B cell (primary cell): Measurements from ENCODE around the gene FAR1. TPM values are rescaled to one million over a fixed set of nuclear protein-coding genes. Genes with fewer than 3 reads are reported as not detected.

ENCODE experiments used
- ATAC-seq: fragments of 200-7000 bp; cut with Tn5 transposase; one replicate; pipeline ENCODE4 v1.10.0; 2021; ENCODE audit warnings: low read depth, mild to moderate bottlenecking, moderate number of reproducible peaks, moderate library complexity
- CTCF ChIA-PET: fragments of 350-600 bp; sonication (Branson Sonifier 250); formaldehyde crosslinking; loops from one replicate; lab custom pipeline; 2021; ENCODE audit warnings: antibody characterized with exemption, inconsistent platforms; lab: Charles Lee
- POLR2A ChIA-PET: fragments of 350-600 bp; sonication (Branson Sonifier 250); formaldehyde crosslinking; loops from one replicate; lab custom pipeline; 2021; ENCODE audit warnings: antibody characterized with exemption; lab: Charles Lee
- DNase-seq: peaks from one replicate; pipeline ENCODE4 v3.0.0; 2013
- H2AFZ ChIP-seq: 2 replicates; pipeline ENCODE4 v1.6.1; 2012; ENCODE audit warnings: mild to moderate bottlenecking, low read depth, low read length; ENCODE audit not compliant: insufficient read depth, poor library complexity, severe bottlenecking
- H3K27ac ChIP-seq, 2 donors: 1 replicate in 1 of 2; 2 replicates in 1 of 2; pipeline ENCODE4 v1.5.1; 2012 to 2013; ENCODE audit warnings: low read length in 2 of 2, mild to moderate bottlenecking in 2 of 2, moderate library complexity in 1 of 2
- H3K27me3 ChIP-seq, 4 experiments: fragments of 200-600 bp in 1 of 4; sonication (generic) in 1 of 4; replicated peaks in 1 of 4; 1 replicate in 2 of 4; 2 replicates in 2 of 4; pipeline versions ENCODE4 v1.6.1 to v1.7.0; 2013 to 2016; ENCODE audit warnings: low read length in 3 of 4, mild to moderate bottlenecking in 2 of 4, mixed read lengths in 1 of 4, moderate library complexity in 1 of 4; ENCODE audit not compliant: insufficient read depth in 4 of 4, control insufficient read depth in 3 of 4; ENCODE audit errors: control extremely low read depth in 1 of 4
- H3K36me3 ChIP-seq, 2 experiments: replicated peaks in 1 of 2; 1 replicate in 1 of 2; 2 replicates in 1 of 2; pipeline versions ENCODE4 v1.6.1 to v1.7.1; 2013; ENCODE audit warnings: low read length in 1 of 2; ENCODE audit not compliant: insufficient read depth in 2 of 2, control insufficient read depth in 1 of 2; ENCODE audit errors: control extremely low read depth in 1 of 2, extremely low read depth in 1 of 2
- H3K4me1 ChIP-seq, 2 donors: fragments of 200-600 bp in 1 of 2; sonication (generic) in 1 of 2; 1 replicate in 1 of 2; 2 replicates in 1 of 2; pipeline versions ENCODE4 v1.5.1 to v1.6.1; 2013 to 2017; ENCODE audit warnings: low read length in 2 of 2; ENCODE audit not compliant: control insufficient read depth in 2 of 2, insufficient read depth in 2 of 2
- H3K4me2 ChIP-seq: replicated peaks from 2 replicates; pipeline ENCODE3; 2012; ENCODE audit warnings: mild to moderate bottlenecking, low read depth, low read length; ENCODE audit not compliant: poor library complexity, severe bottlenecking
- H3K4me3 ChIP-seq, 5 experiments: fragments of 200-600 bp in 1 of 5; sonication (generic) in 1 of 5; 1 replicate in 3 of 5; 2 replicates in 2 of 5; pipeline versions ENCODE4 v1.5.1 to v1.7.0; 2011 to 2016; ENCODE audit warnings: low read length in 4 of 5, mild to moderate bottlenecking in 4 of 5, low read depth in 2 of 5, control low read depth in 1 of 5, moderate library complexity in 1 of 5; ENCODE audit not compliant: insufficient read depth in 1 of 5; ENCODE audit errors: control extremely low read depth in 1 of 5, extremely low read depth in 1 of 5
- H3K79me2 ChIP-seq: fragments of 200-600 bp; sonication (generic); one replicate; pipeline ENCODE4 v1.6.0; 2016; ENCODE audit warnings: low read length; ENCODE audit not compliant: control insufficient read depth, insufficient read depth
- H3K9ac ChIP-seq: fragments of 200-600 bp; sonication (generic); 2 replicates; pipeline ENCODE4 v1.6.1; 2017; ENCODE audit warnings: mild to moderate bottlenecking, low read length, moderate library complexity
- H3K9me3 ChIP-seq, 3 donors: one replicate each; pipeline versions ENCODE4 v1.6.1 to v1.7.1; 2013; ENCODE audit warnings: low read length in 2 of 3; ENCODE audit not compliant: control insufficient read depth in 2 of 3, insufficient read depth in 1 of 3; ENCODE audit errors: control extremely low read depth in 1 of 3
- H4K20me1 ChIP-seq: 2 replicates; pipeline ENCODE4 v1.6.0; 2012; ENCODE audit warnings: mild to moderate bottlenecking, low read length; ENCODE audit not compliant: insufficient read depth, control insufficient read depth, poor library complexity, severe bottlenecking
- H3K27ac Mint-ChIP-seq: one replicate; pipeline ENCODE4 v1.8.0; 2021; ENCODE audit warnings: mixed read lengths
- H3K27me3 Mint-ChIP-seq: one replicate; pipeline ENCODE4 v1.8.0; 2021; ENCODE audit warnings: mixed read lengths
- H3K4me1 Mint-ChIP-seq: one replicate; pipeline ENCODE4 v1.8.0; 2021; ENCODE audit warnings: mixed read lengths
- H3K4me3 Mint-ChIP-seq: one replicate; pipeline ENCODE4 v1.8.0; 2021; ENCODE audit warnings: mixed read lengths
- H3K9me3 Mint-ChIP-seq: one replicate; pipeline ENCODE4 v1.8.0; 2022; ENCODE audit warnings: mixed read lengths; ENCODE audit not compliant: insufficient read depth
- EZH2 ChIP-seq: IDR thresholded peaks from 2 replicates; pipeline ENCODE4 v1.6.1; 2012; ENCODE audit warnings: borderline replicate concordance, low read depth, mild to moderate bottlenecking, moderate library complexity, low read length; ENCODE audit not compliant: insufficient read depth, poor library complexity, severe bottlenecking
- WGBS: methylation state at CpG from one replicate; pipeline ENCODE4 v1.1.5; 2013; ENCODE audit warnings: missing lambda C conversion rate; ENCODE audit not compliant: insufficient coverage; 5-methylcytosine and 5-hydroxymethylcytosine counted together
- intact Hi-C: fragments of 100-400 bp; cut with micrococcal nuclease; formaldehyde crosslinking; loops from one replicate; pipeline ENCODE4 v1.10.0; 2022
- polyA plus RNA-seq: library from polyadenylated mRNA; depleted of rRNA; stranded (reverse); fragments of >200 nt; gene quantifications from 2 replicates; pipeline ENCODE4 v1.2.3, GENCODE V29; 2012
- total RNA-seq, 2 donors: library from RNA; stranded (reverse); fragments of 120-200 nt in 1 of 2; gene quantifications; 1 replicate in 1 of 2; 2 replicates in 1 of 2; pipeline versions ENCODE4 v1.2.3 to v1.2.4, GENCODE V29; 2013 to 2022
- TF ChIP-seq, protein P1 (sequence below): fragments of 200-600 bp; IDR thresholded peaks from one replicate; pipeline ENCODE4 v1.8.0; 2022; ENCODE audit warnings: antibody characterized with exemption, mild to moderate bottlenecking

FAR1 gene
- total and polyA plus RNA-seq, 2 donors (not counting 1 experiment from before 2014, with no cell fraction given): 8.1 to 44.8 TPM

DNA sequence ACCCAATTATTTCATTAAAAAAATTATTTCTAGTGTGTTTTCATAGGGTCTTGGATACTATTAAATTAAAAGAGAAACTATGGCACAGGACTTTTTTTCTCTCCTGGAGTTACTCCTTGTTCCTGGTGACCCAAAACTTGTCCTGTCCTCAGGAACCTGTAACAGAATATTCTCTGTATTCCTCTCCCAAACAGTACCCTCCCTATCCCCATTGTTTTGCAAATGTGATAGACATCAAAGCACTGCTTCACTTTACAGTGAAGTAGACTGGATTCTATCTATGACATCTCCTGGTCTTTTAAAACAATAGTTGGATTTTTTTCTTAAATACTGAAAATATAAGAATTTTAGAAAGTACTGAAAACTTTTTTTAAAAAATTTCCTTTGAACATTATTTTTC is 37.2 kb downstream of the FAR1 start:
- no peak overlapping the region for H2AFZ ChIP-seq
- intact Hi-C loops: no loop called here
- H3K36me3 ChIP-seq: peaks cover 4 to 12% of the 10 kb centered on the region in 2 experiments
- no peak overlapping the region for H3K27ac ChIP-seq
- Mint-ChIP-seq H3K9me3 (no peaks in the 10 kb centered on the region), H3K27me3 (no peaks in the 10 kb centered on the region), H3K4me3 (no peak overlapping the region), H3K4me1 (no peaks in the 10 kb centered on the region), H3K27ac (no peak overlapping the region)
- CTCF ChIA-PET: no interaction called here
- POLR2A ChIA-PET: no interaction called here
- H3K9me3 ChIP-seq: no peaks in the 10 kb centered on the region
- no peaks in the 10 kb centered on the region for H3K27me3 ChIP-seq
- H4K20me1 ChIP-seq: no peaks in the 10 kb centered on the region
- no peaks in the 10 kb centered on the region for H3K79me2 ChIP-seq
- no peak overlapping the region for H3K4me3 ChIP-seq
- no peaks in the 10 kb centered on the region for H3K4me1 ChIP-seq
- ATAC-seq (no peak), DNase-seq (no peak)
- no peak for TF ChIP-seq EZH2
- TF ChIP-seq, protein P1, sequence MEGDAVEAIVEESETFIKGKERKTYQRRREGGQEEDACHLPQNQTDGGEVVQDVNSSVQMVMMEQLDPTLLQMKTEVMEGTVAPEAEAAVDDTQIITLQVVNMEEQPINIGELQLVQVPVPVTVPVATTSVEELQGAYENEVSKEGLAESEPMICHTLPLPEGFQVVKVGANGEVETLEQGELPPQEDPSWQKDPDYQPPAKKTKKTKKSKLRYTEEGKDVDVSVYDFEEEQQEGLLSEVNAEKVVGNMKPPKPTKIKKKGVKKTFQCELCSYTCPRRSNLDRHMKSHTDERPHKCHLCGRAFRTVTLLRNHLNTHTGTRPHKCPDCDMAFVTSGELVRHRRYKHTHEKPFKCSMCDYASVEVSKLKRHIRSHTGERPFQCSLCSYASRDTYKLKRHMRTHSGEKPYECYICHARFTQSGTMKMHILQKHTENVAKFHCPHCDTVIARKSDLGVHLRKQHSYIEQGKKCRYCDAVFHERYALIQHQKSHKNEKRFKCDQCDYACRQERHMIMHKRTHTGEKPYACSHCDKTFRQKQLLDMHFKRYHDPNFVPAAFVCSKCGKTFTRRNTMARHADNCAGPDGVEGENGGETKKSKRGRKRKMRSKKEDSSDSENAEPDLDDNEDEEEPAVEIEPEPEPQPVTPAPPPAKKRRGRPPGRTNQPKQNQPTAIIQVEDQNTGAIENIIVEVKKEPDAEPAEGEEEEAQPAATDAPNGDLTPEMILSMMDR: no peak
- H3K9ac ChIP-seq: no peak overlapping the region
- H3K4me2 ChIP-seq: no peak overlapping the region

DNA sequence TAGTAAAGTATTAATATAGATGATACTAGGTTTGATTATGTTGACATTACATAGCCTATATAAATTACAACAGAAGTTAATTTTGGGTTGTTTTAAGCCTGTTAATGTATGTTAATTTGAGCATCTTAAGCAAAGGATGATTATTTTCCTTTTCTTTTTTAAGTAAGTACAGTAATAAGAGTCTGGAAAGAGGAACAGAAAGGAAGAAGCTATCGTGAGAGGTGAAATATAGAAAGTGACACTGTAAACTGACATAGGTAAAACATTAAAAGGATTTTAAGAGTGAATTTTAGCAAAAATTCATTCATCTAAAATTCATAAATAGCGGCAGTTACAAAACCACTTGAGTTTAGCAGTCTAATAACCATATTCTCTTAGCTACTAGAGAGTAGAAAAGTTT is 45.5 kb downstream of the FAR1 start:
- no peak overlapping the region for H2AFZ ChIP-seq
- no peaks in the 10 kb centered on the region for H3K79me2 ChIP-seq
- no peak overlapping the region for H3K4me2 ChIP-seq
- H3K4me1 ChIP-seq: no peaks in the 10 kb centered on the region
- no peaks in the 10 kb centered on the region for H3K9me3 Mint-ChIP-seq
- H3K9ac ChIP-seq: no peak overlapping the region
- no peaks in the 10 kb centered on the region for H3K27me3 ChIP-seq
- intact Hi-C loops: no loop called here
- CTCF ChIA-PET: no interaction called here
- H3K27ac Mint-ChIP-seq: no peak overlapping the region
- H3K27ac ChIP-seq: no peak overlapping the region
- peaks cover 2 to 35% of the 10 kb centered on the region in 2 experiments for H3K36me3 ChIP-seq
- H3K4me3 ChIP-seq: no peak overlapping the region
- no peak overlapping the region for H3K4me3 Mint-ChIP-seq
- no peaks in the 10 kb centered on the region for H3K27me3 Mint-ChIP-seq
- H3K9me3 ChIP-seq: no peaks in the 10 kb centered on the region
- TF ChIP-seq, protein P1: no peak
- TF ChIP-seq EZH2: no peak
- ATAC-seq: no peak
- no peaks in the 10 kb centered on the region for H3K4me1 Mint-ChIP-seq
- DNase-seq: no peak
- POLR2A ChIA-PET: no interaction called here
- WGBS: no CpG with 5 or more reads among the region's 2 CpGs
- H4K20me1 ChIP-seq: no peaks in the 10 kb centered on the region
